Common myeloid progenitor, CD34-positive (primary cell): ENCODE measurements around the gene AGAP1.

Experiments
- CTCF ChIA-PET: fragments of 350-600 bp; sonication (Branson Sonifier 250); formaldehyde crosslinking; loops from one replicate; lab custom pipeline; 2021; ENCODE audit warnings: antibody characterized with exemption; lab: Charles Lee
- POLR2A ChIA-PET: fragments of 350-600 bp; sonication (Branson Sonifier 250); formaldehyde crosslinking; loops from one replicate; lab custom pipeline; 2021; ENCODE audit warnings: antibody characterized with exemption; lab: Charles Lee
- DNase-seq, 3 donors: peaks; one replicate each; pipeline versions ENCODE4 v3.0.0 to v3.0.0-alpha.2; 2013
- H3K27ac ChIP-seq, 2 experiments: 1 replicate in 1 of 2; 2 replicates in 1 of 2; pipeline ENCODE4 v1.7.0; 2013; ENCODE audit warnings: inconsistent platforms in 2 of 2, low read length in 2 of 2, mild to moderate bottlenecking in 2 of 2, low read depth in 1 of 2, moderate library complexity in 1 of 2; ENCODE audit not compliant: severe bottlenecking in 2 of 2, insufficient read depth in 1 of 2, poor library complexity in 1 of 2
- H3K27me3 ChIP-seq, 5 experiments: replicated peaks in 2 of 5; 1 replicate in 3 of 5; 2 replicates in 2 of 5; pipeline versions ENCODE4 v1.6.1 to v1.7.0; 2013; ENCODE audit warnings: low read length in 4 of 5, mild to moderate bottlenecking in 2 of 5, moderate library complexity in 2 of 5, inconsistent platforms in 1 of 5; ENCODE audit not compliant: insufficient read depth in 5 of 5, control insufficient read depth in 4 of 5
- H3K36me3 ChIP-seq, 4 experiments: 1 replicate in 2 of 4; 2 replicates in 2 of 4; pipeline versions ENCODE4 v1.6.1 to v1.7.0; 2013; ENCODE audit warnings: low read length in 3 of 4, control low read depth in 1 of 4, mild to moderate bottlenecking in 1 of 4; ENCODE audit not compliant: control insufficient read depth in 4 of 4, insufficient read depth in 4 of 4
- H3K4me1 ChIP-seq, 4 experiments: 1 replicate in 3 of 4; 2 replicates in 1 of 4; pipeline versions ENCODE4 v1.6.1 to v1.7.1; 2013; ENCODE audit warnings: low read length in 3 of 4, mild to moderate bottlenecking in 3 of 4, control low read depth in 1 of 4, inconsistent platforms in 1 of 4, moderate library complexity in 1 of 4; ENCODE audit not compliant: control insufficient read depth in 4 of 4, insufficient read depth in 4 of 4; ENCODE audit errors: control extremely low read depth in 1 of 4
- H3K4me3 ChIP-seq, 7 experiments: 1 replicate in 4 of 7; 2 replicates in 3 of 7; pipeline versions ENCODE4 v1.5.1 to v1.7.0; 2013; ENCODE audit warnings: mild to moderate bottlenecking in 7 of 7, low read length in 6 of 7, moderate library complexity in 6 of 7, inconsistent platforms in 2 of 7, low read depth in 2 of 7, control low read depth in 1 of 7; ENCODE audit not compliant: insufficient read depth in 4 of 7, control insufficient read depth in 1 of 7; ENCODE audit errors: extremely low read depth in 1 of 7
- H3K9me3 ChIP-seq, 5 experiments: 1 replicate in 4 of 5; 2 replicates in 1 of 5; pipeline versions ENCODE4 v1.6.1 to v1.7.1; 2013; ENCODE audit warnings: low read length in 4 of 5, mild to moderate bottlenecking in 2 of 5, inconsistent platforms in 1 of 5, low read depth in 1 of 5, moderate library complexity in 1 of 5; ENCODE audit not compliant: control insufficient read depth in 4 of 5, insufficient read depth in 2 of 5; ENCODE audit errors: control extremely low read depth in 1 of 5
- WGBS: methylation state at CpG from one replicate; pipeline ENCODE4 v1.1.5; 2013; ENCODE audit not compliant: insufficient coverage; 5-methylcytosine and 5-hydroxymethylcytosine counted together

The AGAP1 gene

DNA sequence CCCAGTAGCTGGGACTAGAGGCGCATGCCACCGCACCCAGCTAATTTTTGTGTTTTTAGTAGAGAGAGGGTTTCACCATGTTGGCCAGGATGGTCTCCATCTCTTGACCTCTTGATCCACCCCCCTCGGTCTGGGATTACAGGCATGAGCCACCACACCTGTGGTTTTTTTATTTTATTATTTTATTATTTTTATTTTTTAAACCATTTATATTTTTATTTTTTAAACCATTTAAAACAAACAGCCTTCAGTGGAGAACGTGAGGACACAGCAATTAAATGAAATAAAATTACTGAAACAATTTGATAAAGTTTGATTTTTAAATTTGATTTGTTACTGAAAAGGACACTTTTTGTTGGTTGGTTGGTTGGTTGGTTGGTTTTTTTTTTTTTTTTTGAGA is 181.0 kb downstream of the AGAP1 start:
- WGBS = no CpG with 5 or more reads among the region's 4 CpGs
- Histone ChIP-seq H3K9me3 (no peaks in the 10 kb centered on the region), H3K27ac (no peak overlapping the region), H3K4me1 (peaks cover 0 to 20% (median 9%) of the 10 kb centered on the region in 4 experiments), H3K27me3 (peaks cover 10 to 89% (median 21%) of the 10 kb centered on the region in 5 experiments), H3K4me3 (no peak overlapping the region), H3K36me3 (no peaks in the 10 kb centered on the region)
- CTCF ChIA-PET = no interaction called here
- POLR2A ChIA-PET = no interaction called here
- DNase-seq = no peak

DNA sequence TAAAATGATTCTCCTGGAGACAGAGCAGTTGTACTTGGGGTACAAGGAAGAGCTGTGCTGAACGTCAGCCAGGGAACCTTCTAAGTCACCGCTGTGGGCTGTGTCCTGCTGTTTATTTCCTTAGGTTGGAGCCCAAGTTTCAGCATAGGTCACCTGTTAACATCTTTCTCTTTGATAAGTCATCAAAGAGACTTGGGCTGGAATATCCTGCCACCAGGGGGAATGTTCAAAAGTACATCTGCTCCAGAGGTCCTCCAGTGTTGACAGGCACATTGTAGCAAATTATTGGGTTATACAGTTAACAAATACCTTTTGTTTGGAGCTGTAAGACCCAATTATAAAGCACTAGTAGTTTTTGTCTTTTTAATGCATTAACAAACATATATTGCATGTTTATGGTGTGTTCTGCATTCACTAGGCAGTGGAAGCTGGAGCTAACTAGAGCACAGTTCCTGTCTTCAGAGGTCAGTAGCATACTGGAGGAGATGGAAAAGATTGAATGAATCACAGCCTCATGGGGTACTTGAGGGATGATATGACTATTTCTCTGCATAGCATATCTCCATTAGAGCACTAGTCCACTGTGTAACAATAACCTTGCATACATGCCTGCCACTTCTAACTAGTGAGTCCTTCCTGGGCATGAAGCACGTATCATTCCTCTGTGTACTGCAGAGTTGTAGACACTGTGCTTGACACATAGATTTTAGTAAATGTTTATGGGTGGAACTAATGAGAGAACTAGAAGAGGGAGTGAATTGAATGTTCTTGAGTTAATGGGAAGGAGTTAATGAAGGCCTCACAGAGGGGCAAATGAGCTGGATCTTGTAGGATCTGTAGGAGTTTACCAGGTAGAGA is 182.1 kb downstream of the AGAP1 start:
- H3K36me3 ChIP-seq = no peaks in the 10 kb centered on the region
- no peak overlapping the region for H3K27ac ChIP-seq
- H3K4me3 ChIP-seq = no peak overlapping the region
- ChIA-PET CTCF (interaction anchor here (1.4 kb wide), 1 partner anchor 65 kb away, joined by 3 read pairs; no protein-coding TSS in a partner anchor), POLR2A (interaction anchor here (0.7 kb wide), 1 partner anchor 32 kb away, joined by 5 read pairs; no protein-coding TSS in a partner anchor)
- peaks cover 10 to 87% (median 21%) of the 10 kb centered on the region in 5 experiments for H3K27me3 ChIP-seq
- H3K4me1 ChIP-seq = peaks cover 0 to 9% (median 4%) of the 10 kb centered on the region in 4 experiments
- no peak for DNase-seq
- no peaks in the 10 kb centered on the region for H3K9me3 ChIP-seq
- WGBS = 92% methylated on average over 3 of the region's 3 CpGs

DNA sequence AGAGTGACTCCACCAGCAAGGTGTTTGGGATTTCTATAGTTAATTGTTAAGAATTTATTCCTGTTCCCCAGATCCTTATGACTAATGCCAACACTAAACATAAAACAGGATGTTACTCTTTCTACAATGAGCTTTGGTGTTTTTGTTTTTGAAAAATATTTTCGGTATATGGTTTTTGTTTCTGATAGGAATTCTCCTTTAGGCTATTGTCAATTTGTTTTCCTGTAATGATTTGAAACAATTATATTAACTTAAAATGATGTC is 182.6 kb downstream of the AGAP1 start:
- CTCF ChIA-PET = interaction anchor here (1.4 kb wide), 1 partner anchor 64 kb away, joined by 3 read pairs; no protein-coding TSS in a partner anchor
- no peaks in the 10 kb centered on the region for H3K9me3 ChIP-seq
- no peak overlapping the region for H3K27ac ChIP-seq
- POLR2A ChIA-PET = interaction anchor here (0.7 kb wide), 1 partner anchor 32 kb away, joined by 5 read pairs; no protein-coding TSS in a partner anchor
- WGBS = no CpG with 5 or more reads among the region's 1 CpG
- no peaks in the 10 kb centered on the region for H3K36me3 ChIP-seq
- H3K4me3 ChIP-seq = no peak overlapping the region
- H3K4me1 ChIP-seq = peaks cover 0 to 3% (median 1%) of the 10 kb centered on the region in 4 experiments
- peaks cover 10 to 84% (median 20%) of the 10 kb centered on the region in 5 experiments for H3K27me3 ChIP-seq
- no peak for DNase-seq

- ChIA-PET CTCF (interaction anchor here (0.6 to 1.4 kb wide), 2 partner anchors 64 to 1646 kb away, joined by 3 read pairs; no protein-coding TSS in a partner anchor), POLR2A (no interaction called here)
- no peaks in the 10 kb centered on the region for H3K9me3 ChIP-seq
- DNase-seq = no peak
- WGBS = 93% methylated on average over 13 of the region's 16 CpGs
- no peaks in the 10 kb centered on the region for H3K36me3 ChIP-seq
- peaks cover 7 to 75% (median 13%) of the 10 kb centered on the region in 5 experiments for H3K27me3 ChIP-seq
- H3K4me1 ChIP-seq = no peaks in the 10 kb centered on the region
- H3K4me3 ChIP-seq = no peak overlapping the region
- no peak overlapping the region for H3K27ac ChIP-seq
Observed at GRCh38 chr2:235677276-235677788, 183.5 kb downstream of the AGAP1 start.

DNA sequence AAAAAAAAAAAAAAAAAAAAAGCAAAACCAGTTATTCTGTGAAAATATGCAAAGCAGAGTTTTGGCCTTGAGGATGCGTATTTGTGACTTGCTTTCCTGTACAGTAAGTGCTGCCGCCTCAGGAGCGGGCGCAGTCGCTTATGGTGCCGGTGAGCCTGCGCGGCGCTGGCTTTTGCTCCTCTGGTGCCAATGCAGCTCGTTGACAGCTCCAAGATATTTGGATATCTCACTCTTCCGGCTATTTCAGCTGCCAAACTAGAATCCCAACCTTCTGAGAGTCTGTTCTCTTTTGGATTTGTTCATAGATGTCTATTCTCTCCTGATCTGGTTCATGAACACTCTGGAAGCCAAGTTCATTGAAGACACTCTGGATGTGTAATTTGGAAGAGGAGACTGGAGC is 184.1 kb downstream of the AGAP1 start:
- ChIA-PET CTCF (interaction anchor here (0.6 kb wide), 1 partner anchor 1645 kb away, joined by 3 read pairs; no protein-coding TSS in a partner anchor), POLR2A (no interaction called here)
- no peak for DNase-seq
- 93% methylated on average over 11 of the region's 11 CpGs for WGBS
- Histone ChIP-seq H3K27me3 (peaks cover 4 to 73% (median 11%) of the 10 kb centered on the region in 5 experiments), H3K36me3 (no peaks in the 10 kb centered on the region), H3K4me1 (no peaks in the 10 kb centered on the region), H3K4me3 (no peak overlapping the region), H3K9me3 (no peaks in the 10 kb centered on the region), H3K27ac (no peak overlapping the region)

GRCh38 chr2:235678712-235679111 is 184.9 kb downstream of the AGAP1 start:
- H3K27ac ChIP-seq = no peak overlapping the region
- no peak overlapping the region for H3K4me3 ChIP-seq
- no peak for DNase-seq
- WGBS = 97% methylated on average over 10 of the region's 10 CpGs
- H3K9me3 ChIP-seq = no peaks in the 10 kb centered on the region
- CTCF ChIA-PET = no interaction called here
- POLR2A ChIA-PET = no interaction called here
- H3K27me3 ChIP-seq = peaks cover 4 to 67% (median 9%) of the 10 kb centered on the region in 5 experiments
- no peaks in the 10 kb centered on the region for H3K4me1 ChIP-seq
- no peaks in the 10 kb centered on the region for H3K36me3 ChIP-seq

DNA sequence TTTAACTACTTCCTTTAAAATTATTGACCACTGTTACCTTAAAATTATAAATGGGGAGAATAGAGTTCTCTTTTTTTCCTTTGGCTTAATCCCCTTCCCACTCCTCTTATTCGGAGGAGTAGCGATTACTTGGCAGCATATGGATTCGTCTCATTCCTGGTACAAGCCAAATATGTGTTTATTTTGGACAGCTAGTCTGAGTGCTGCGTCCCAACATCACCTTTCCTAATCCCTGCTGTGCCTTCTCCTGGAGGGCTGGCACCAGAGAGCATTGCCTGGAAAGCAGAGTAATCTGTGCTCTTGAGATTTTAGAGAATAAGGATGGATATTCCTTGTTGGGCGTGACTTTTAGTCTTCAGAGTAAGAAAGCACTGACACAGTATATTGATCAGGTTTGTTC is 185.6 kb downstream of the AGAP1 start:
- H3K27ac ChIP-seq = no peak overlapping the region
- no peaks in the 10 kb centered on the region for H3K36me3 ChIP-seq
- no peak for DNase-seq
- no peaks in the 10 kb centered on the region for H3K4me1 ChIP-seq
- H3K4me3 ChIP-seq = no peak overlapping the region
- no peaks in the 10 kb centered on the region for H3K9me3 ChIP-seq
- H3K27me3 ChIP-seq = peaks cover 2 to 60% (median 7%) of the 10 kb centered on the region in 5 experiments
- POLR2A ChIA-PET = no interaction called here
- CTCF ChIA-PET = no interaction called here
- WGBS = 90% methylated on average over 2 of the region's 5 CpGs
